ENCODE data around the gene PTMA. TPM values are rescaled to one million over a fixed set of nuclear protein-coding genes. Genes with fewer than 3 reads are reported as not detected.
"Not testable (repeated sequence)": the region's sequence is repeated elsewhere in the genome, so short reads cannot be mapped to it uniquely, and the experiment has no call there.

PTMA gene
- total RNA-seq, 4 donors from 2014 or later, result 811 to 1,206 (median 976) TPM

DNA sequence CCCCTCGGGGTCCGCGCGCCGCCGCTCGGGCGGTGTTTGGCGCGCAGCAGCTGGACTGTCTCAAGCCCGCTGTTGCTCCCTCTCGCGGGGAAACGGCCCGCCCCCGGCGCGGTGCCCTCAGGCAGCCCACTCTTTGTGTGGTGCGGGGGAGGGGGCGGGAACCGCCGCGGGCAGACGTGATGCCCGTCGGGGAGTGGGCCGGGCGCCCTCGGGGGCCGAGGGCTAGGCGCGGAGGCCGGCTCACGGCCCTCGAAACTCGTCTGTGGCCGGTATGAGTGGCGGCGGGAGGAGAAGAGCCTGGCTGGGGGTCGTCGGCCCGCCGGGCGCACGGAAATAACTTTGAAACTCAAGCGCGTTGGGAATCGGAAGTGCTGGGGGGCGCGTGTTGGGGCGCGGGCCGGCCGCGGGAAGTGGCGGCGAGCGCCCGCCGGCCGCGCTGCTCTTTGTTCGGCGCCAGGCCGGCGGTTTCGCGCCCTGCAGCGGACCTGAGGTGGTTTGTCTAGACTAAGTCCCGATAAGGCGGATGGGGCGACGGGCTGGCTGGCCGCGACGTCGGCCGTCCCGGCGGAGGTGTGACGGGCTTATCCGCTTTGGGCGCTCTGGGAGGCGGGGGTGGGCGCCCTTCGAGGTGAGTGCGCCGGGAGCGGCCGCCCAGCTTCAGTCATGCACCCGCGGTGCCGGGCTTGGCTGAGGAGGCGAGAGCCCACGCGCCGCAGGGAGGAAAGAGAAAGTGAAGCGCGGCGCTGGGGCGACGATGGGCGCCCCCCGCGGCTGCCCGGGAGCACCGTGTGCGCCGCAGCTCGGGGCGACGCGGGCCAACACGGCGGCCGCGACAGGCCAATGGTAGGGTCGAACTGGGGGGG lies 679 bp downstream of the PTMA start:
- peak in 1 of 2 donors; percentile 92 for DNase-seq (ENCODE audit: low spot score in 2 of 2)
- intact Hi-C loops (cut with DNase I; ENCODE audit: low total_unique reads), result no loop called here
- H3K4me3 ChIP-seq (ENCODE audit: low read depth, poor library complexity, severe bottlenecking), result peak overlapping the region; percentile 100
- WGBS, 2 donors, result 0 to 2% methylated on average over 22 to 44 of the region's 118 CpGs
- TF ChIP-seq POLR2A (IDR thresholded peaks at IDR 0.05), result no peak
- TF ChIP-seq, protein P1, sequence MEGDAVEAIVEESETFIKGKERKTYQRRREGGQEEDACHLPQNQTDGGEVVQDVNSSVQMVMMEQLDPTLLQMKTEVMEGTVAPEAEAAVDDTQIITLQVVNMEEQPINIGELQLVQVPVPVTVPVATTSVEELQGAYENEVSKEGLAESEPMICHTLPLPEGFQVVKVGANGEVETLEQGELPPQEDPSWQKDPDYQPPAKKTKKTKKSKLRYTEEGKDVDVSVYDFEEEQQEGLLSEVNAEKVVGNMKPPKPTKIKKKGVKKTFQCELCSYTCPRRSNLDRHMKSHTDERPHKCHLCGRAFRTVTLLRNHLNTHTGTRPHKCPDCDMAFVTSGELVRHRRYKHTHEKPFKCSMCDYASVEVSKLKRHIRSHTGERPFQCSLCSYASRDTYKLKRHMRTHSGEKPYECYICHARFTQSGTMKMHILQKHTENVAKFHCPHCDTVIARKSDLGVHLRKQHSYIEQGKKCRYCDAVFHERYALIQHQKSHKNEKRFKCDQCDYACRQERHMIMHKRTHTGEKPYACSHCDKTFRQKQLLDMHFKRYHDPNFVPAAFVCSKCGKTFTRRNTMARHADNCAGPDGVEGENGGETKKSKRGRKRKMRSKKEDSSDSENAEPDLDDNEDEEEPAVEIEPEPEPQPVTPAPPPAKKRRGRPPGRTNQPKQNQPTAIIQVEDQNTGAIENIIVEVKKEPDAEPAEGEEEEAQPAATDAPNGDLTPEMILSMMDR (IDR thresholded peaks at IDR 0.05), result no peak

DNA sequence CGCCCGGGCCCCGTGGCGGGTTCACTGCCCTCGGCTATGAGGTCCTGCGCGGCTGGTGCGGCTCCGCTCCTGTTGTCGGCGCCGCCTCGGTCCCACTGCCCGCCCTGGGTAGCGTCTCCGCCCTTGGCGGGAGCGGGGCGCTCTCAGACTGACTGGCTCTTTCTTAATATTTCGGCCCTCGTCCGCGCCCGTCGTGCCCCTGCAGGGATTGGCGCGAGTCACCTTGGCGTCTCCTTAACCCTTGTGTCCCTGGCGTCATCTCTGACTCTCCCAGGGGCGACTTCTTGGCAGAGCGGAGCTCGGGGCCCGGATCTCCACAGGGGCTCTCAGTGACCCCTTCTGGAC lies 1.3 kb downstream of the PTMA start:
- H3K4me3 ChIP-seq (ENCODE audit: low read depth, poor library complexity, severe bottlenecking), result peak overlapping the region; percentile 100
- intact Hi-C loops (cut with DNase I; ENCODE audit: low total_unique reads), result no loop called here
- 0 to 1% methylated on average over 10 to 25 of the region's 33 CpGs for WGBS, 2 donors
- TF ChIP-seq, protein P1 (IDR thresholded peaks at IDR 0.05), result no peak
- no peak for TF ChIP-seq POLR2A (IDR thresholded peaks at IDR 0.05)
- peak; percentile 52 to 93 for DNase-seq (ENCODE audit: low spot score in 2 of 2)

DNA sequence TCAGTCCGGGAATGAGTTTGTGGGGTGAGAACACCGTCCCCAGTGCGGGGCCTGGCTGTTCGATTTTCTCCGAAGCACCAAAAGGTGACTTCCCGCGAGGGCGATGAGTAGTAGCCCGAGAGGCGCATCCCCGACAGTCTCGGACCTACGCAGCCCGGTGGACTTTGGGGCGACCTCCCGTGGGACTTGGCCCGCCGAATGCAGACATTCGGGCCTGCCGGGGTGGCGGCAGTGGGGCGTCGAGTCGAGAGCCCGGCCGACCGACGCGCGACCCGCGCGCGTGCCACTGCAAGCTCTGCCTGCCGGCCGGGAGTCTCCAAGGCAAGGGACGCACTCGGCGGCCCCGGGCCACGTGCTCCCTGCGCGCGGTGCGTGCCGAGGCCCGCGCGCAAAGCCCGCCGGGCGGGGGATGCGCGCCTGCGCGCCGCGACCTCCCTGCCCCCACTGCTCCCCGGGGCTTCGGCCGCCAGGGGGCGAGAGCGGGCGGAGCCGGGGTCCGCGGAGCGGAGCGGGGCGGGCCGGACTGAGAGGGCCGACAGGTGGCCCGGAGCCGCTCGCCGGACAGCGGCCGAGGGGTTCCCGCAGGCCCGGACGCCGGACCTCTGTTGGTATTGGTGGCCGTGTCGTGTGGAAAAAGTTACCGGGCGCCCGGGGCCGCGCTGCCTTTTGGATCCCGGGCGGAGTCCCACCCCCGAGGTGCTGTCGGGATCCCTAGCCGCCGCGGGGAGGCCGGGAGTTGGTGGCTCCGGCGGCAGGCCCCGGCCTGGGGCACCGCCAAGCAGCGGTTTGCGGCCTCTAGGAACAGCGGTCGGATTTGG lies 1.9 kb downstream of the PTMA start:
- intact Hi-C loops (cut with DNase I; ENCODE audit: low total_unique reads), result no loop called here
- peak overlapping the region; percentile 100 for H3K4me3 ChIP-seq (ENCODE audit: low read depth, poor library complexity, severe bottlenecking)
- peak in 1 of 2 donors; percentile 36 for TF ChIP-seq POLR2A (IDR thresholded peaks at IDR 0.05)
- TF ChIP-seq, protein P1 (IDR thresholded peaks at IDR 0.05), result no peak
- WGBS, 2 donors, result 0% methylated on average over 15 to 79 of the region's 105 CpGs
- DNase-seq (ENCODE audit: low spot score in 2 of 2), result peak; percentile 65 to 97

DNA sequence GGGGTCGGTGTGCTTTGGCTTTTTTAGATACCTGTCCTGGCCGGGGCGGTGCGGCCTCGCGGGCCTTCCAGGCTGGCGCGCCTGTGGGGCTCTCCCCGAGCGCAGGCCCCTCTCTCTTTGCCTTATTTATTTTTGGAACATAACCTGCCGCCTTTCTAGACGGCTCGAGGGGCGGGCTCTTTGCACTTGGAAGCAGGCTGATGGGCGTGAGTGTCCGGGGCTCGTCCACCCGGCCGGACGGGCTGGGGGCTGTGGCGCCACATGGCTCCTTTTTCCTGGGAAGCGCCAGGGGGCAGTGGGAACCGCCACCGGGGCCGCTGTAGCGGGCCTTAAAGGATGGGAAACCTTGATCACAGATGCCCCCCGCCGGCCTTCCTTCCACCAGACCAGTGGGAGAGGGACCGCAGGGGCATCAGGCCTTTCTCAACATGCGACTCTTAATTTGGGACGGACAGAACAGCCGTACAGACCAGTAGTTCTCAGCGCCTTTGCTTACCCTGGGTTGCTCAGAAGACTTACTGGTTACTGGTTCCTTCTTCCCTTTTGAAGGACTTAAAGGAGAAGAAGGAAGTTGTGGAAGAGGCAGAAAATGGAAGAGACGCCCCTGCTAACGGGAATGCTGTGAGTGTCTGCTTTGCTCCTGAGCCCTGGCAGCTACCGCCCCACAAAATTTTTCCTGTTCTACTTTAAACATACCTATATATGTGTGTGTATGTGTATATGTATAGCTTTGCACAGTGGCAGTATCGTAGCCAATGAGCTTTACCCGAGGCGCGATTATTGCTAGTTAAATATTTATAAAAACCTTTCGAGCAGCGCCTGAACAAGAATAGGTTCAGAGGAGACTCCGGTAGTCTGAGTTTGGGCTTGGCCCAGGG lies 2.7 kb downstream of the PTMA start:
- H3K4me3 ChIP-seq (ENCODE audit: low read depth, poor library complexity, severe bottlenecking), result peak overlapping the region; percentile 42
- intact Hi-C loops (cut with DNase I; ENCODE audit: low total_unique reads), result no loop called here
- TF ChIP-seq POLR2A (IDR thresholded peaks at IDR 0.05), result no peak
- TF ChIP-seq, protein P1 (IDR thresholded peaks at IDR 0.05), result no peak
- WGBS, 2 donors, result 2 to 4% methylated on average over 33 to 40 of the region's 43 CpGs
- DNase-seq (ENCODE audit: low spot score in 2 of 2), result peak in 1 of 2 donors; percentile 93

DNA sequence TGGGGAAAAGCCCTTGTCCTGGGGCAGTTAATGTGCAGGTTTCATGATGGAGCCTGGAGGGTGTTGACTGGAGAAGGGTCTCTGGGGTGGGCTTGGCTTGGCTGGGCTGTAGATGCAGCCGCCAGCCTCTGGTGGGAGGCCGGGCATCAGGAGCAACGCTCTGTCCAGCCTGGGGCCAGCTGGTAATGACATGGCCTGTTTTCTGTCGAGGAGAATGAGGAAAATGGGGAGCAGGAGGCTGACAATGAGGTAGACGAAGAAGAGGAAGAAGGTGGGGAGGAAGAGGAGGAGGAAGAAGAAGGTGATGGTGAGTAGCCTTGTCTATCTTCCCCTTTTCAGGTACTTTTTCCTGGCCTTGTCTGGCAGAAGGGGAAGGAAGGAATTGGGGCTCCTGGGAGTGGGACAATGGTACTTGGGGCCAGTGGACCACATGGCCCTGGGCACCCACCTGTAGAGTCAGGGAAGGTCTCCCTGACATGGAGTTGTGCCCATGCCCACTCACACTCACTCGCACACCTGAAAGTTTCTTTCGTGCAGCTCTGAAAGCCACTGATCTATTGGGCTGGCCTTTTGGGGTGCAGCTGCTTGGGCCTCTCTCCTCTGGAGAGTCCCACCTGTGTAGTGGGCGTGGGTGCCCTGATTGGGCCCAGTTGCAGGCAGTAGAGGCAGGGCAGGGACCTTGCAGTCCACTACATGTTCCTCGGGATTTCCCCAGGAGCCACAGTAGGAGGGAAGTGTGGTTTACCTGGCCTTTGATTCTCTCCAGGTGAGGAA lies 3.5 kb downstream of the PTMA start:
- WGBS, 2 donors, result 21 to 26% methylated on average over 9 of the region's 9 CpGs
- TF ChIP-seq, protein P1 (IDR thresholded peaks at IDR 0.05), result no peak
- no peak for TF ChIP-seq POLR2A (IDR thresholded peaks at IDR 0.05)
- peak in 1 of 2 donors; percentile 13 for DNase-seq (ENCODE audit: low spot score in 2 of 2)
- intact Hi-C loops (cut with DNase I; ENCODE audit: low total_unique reads), result loop anchor here (1.0 kb wide), 1 partner anchor 101 kb away; no protein-coding TSS in a partner anchor
- peak overlapping the region; percentile 1 for H3K4me3 ChIP-seq (ENCODE audit: low read depth, poor library complexity, severe bottlenecking)

DNA sequence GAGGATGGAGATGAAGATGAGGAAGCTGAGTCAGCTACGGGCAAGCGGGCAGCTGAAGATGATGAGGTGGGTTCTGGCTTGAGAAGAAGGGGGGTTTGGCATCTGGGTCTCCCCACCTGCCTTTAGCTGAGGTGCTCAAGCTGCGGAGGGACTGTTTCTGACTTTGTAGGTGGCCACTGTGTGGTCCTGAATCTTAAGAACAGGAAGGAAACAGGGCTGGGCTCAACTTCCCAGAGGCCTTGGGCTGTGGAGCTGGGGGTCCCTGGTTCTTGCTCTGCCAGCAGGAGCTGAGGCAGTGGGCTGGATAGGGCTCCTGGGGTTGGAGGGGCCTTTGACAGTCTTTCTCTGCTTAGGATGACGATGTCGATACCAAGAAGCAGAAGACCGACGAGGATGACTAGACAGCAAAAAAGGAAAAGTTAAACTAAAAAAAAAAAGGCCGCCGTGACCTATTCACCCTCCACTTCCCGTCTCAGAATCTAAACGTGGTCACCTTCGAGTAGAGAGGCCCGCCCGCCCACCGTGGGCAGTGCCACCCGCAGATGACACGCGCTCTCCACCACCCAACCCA lies 4.2 kb downstream of the PTMA start:
- intact Hi-C loops (cut with DNase I; ENCODE audit: low total_unique reads), result loop anchor here (1.0 kb wide), 1 partner anchor 101 kb away; no protein-coding TSS in a partner anchor
- WGBS, 2 donors, result 35 to 48% methylated on average over 18 of the region's 18 CpGs
- DNase-seq (ENCODE audit: low spot score in 2 of 2), result peak in 1 of 2 donors; percentile 14
- not testable (repeated sequence) for H3K4me3 ChIP-seq (ENCODE audit: low read depth, poor library complexity, severe bottlenecking)

DNA sequence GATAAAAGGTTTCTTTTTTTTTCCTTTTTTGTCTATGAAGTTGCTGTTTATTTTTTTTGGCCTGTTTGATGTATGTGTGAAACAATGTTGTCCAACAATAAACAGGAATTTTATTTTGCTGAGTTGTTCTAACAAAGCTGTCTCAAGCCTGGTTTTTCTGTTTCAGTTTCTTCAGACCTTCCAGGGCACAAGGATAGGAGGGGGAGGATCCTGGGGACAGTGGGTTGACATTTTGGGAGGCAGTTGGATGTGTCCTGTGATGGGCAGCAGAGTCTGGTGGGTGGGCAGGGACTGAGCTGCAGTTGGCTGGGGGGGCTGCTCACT lies 5.0 kb downstream of the PTMA start:
- H3K4me3 ChIP-seq (ENCODE audit: low read depth, poor library complexity, severe bottlenecking); DNase-seq (ENCODE audit: low spot score in 2 of 2); intact Hi-C loops (cut with DNase I; ENCODE audit: low total_unique reads): not testable (repeated sequence)

Measured in lower leg skin (tissue), 4 donors.